Spleen (tissue), 11 donors: ENCODE data around the gene DYNLT1. TPM values are rescaled to one million over a fixed set of nuclear protein-coding genes. Genes with fewer than 3 reads are reported as not detected.
"Not testable (repeated sequence)": the region's sequence is repeated elsewhere in the genome, so short reads cannot be mapped to it uniquely, and the experiment has no call there.

ENCODE experiments used
- DNase-seq: peaks from one replicate; pipeline ENCODE4 v3.0.0-alpha.2; 2020
- H3K27ac ChIP-seq, 8 donors: fragments of 200-600 bp; sonication (generic) in 7 of 8; 1 replicate in 4 of 8; 2 replicates in 4 of 8; pipeline versions ENCODE4 v1.5.0 to v1.8.0; 2016 to 2021; ENCODE audit warnings: inconsistent platforms in 4 of 8, mild to moderate bottlenecking in 4 of 8, moderate library complexity in 1 of 8
- H3K27me3 ChIP-seq, 7 donors: fragments of 200-600 bp; sonication (generic) in 6 of 7; replicated peaks in 1 of 7; 1 replicate in 4 of 7; 2 replicates in 3 of 7; pipeline versions ENCODE4 v1.5.0 to v1.8.0; 2016 to 2021; ENCODE audit warnings: inconsistent platforms in 3 of 7, mild to moderate bottlenecking in 1 of 7
- H3K36me3 ChIP-seq, 6 donors: fragments of 200-600 bp; sonication (generic) in 5 of 6; 1 replicate in 4 of 6; 2 replicates in 2 of 6; pipeline versions ENCODE4 v1.5.0 to v1.8.0; 2016 to 2021; ENCODE audit warnings: inconsistent platforms in 2 of 6
- H3K4me1 ChIP-seq, 6 donors: fragments of 200-600 bp; sonication (generic) in 5 of 6; 1 replicate in 3 of 6; 2 replicates in 3 of 6; pipeline versions ENCODE4 v1.5.0 to v1.8.0; 2016 to 2021; ENCODE audit warnings: inconsistent platforms in 3 of 6
- H3K4me3 ChIP-seq, 8 donors: fragments of 200-600 bp; sonication (generic) in 7 of 8; 1 replicate in 4 of 8; 2 replicates in 4 of 8; pipeline versions ENCODE4 v1.5.0 to v1.8.0; 2016 to 2021; ENCODE audit warnings: inconsistent platforms in 4 of 8, mild to moderate bottlenecking in 4 of 8, moderate library complexity in 2 of 8
- H3K9me3 ChIP-seq, 8 donors: fragments of 200-600 bp; sonication (generic) in 7 of 8; 1 replicate in 4 of 8; 2 replicates in 4 of 8; pipeline versions ENCODE4 v1.5.0 to v1.8.0; 2016 to 2021; ENCODE audit warnings: inconsistent platforms in 4 of 8
- POLR2A ChIP-seq, 3 donors: fragments of 450-650 bp; IDR thresholded peaks; one replicate each; pipeline ENCODE4 v1.5.1; 2017; ENCODE audit warnings: antibody characterized with exemption in 3 of 3, mild to moderate bottlenecking in 1 of 3
- POLR2AphosphoS5 ChIP-seq, 3 donors: sonication (generic); formaldehyde crosslinking; IDR thresholded peaks; one replicate each; pipeline ENCODE4 v1.5.1; 2017; ENCODE audit warnings: antibody characterized with exemption in 3 of 3
- WGBS, 5 donors: extraction: QIAGEN DNeasy Blood & Tissue Kit in 3 of 5; methylation state at CpG; one replicate each; pipeline versions ENCODE4 v1.1.5 to v1.1.7; 2013 to 2018; 5-methylcytosine and 5-hydroxymethylcytosine counted together
- intact Hi-C: fragments of 100-400 bp; cut with DNase I; formaldehyde crosslinking; loops from one replicate; pipeline ENCODE4 v1.15.0; 2023; ENCODE audit warnings: low total_unique reads
- polyA plus RNA-seq, 3 donors: library from polyadenylated mRNA; stranded (reverse); fragments of 200-250 nt; gene quantifications; one replicate each; pipeline ENCODE4 v1.2.1, GENCODE V29; 2013
- total RNA-seq, 7 donors: library from RNA; depleted of rRNA in 3 of 7; stranded (reverse); fragments of >200 nt in 3 of 7; fragmentation: NEBNext Ultra II Directional in 4 of 7; extraction: Animal tissue kit (Norgen Biotek cat#: 25700) in 4 of 7; gene quantifications; one replicate each; pipeline versions ENCODE4 v1.1.0 to v1.2.1, GENCODE V29; 2016 to 2021
- TF ChIP-seq, protein P1 (sequence below), 11 experiments: fragments of 200-600 bp in 7 of 11; fragments of 450-650 bp in 4 of 11; sonication (generic) in 4 of 11; IDR thresholded peaks in 8 of 11; conservative IDR thresholded peaks in 3 of 11; 1 replicate in 7 of 11; 2 replicates in 4 of 11; pipeline versions ENCODE4 v1.4.0 to v1.8.0; 2016 to 2021; ENCODE audit warnings: antibody characterized with exemption in 11 of 11, inconsistent platforms in 4 of 11, mild to moderate bottlenecking in 1 of 11
- donor health status: healthy with polysubstance abuse.
- donor health status: DM: no; HTN: no; CAD: no; lungs with moderate emphysema.
- donor health status: DM: no; HTN: no; CAD: no.
- donor health status: Bipolar disorder and iron deficiency.
- donor health status: healthy.
- donor health status: DM: no; HTN: no; CAD: no.
- donor health status: DM: yes; HTN: yes; CAD: no.

DYNLT1 gene
- total and polyA plus RNA-seq, 10 donors, result 61.3 to 131 (median 75.8) TPM

DNA sequence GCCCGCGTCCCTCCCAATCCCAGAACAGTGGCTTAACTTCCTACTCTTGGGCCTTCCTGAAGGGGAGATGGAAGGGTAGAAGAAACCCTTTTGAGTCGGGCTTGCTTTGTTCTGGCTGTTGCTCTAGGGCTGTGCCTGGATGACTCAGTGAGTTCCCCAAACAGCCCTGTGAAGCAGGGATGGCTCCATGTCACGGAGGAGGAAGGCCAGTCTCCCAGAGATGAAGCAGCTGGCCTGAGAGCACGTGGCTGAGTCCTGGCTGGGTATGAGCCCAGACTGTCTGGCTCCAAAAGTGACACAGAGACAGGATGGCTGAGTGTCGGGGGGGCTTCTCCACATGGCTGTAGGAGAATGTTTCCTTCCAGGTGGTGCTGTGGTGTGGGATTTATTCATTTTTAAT is 10.0 kb upstream of the DYNLT1 start:
- 62 to 75% (median 69%) methylated on average over 6 of the region's 6 CpGs for WGBS, 5 donors
- peak; percentile 84 for DNase-seq
- peak overlapping the region; percentile 76 to 95 (median 89) for H3K27ac ChIP-seq
- TF ChIP-seq POLR2AphosphoS5 (IDR thresholded peaks at IDR 0.05) (peak; percentile 17 to 77 (median 68)), POLR2A (IDR thresholded peaks at IDR 0.05) (no peak)
- H3K4me3 ChIP-seq, result peak overlapping the region in 1 of 8 donors; percentile 55
- intact Hi-C loops, result no loop called here
- no peaks in the 10 kb centered on the region for H3K27me3 ChIP-seq
- H3K9me3 ChIP-seq, result no peaks in the 10 kb centered on the region
- peaks cover 18 to 82% (median 63%) of the 10 kb centered on the region in 6 donors for H3K4me1 ChIP-seq
- H3K36me3 ChIP-seq, result peaks cover 0 to 24% (median 0%) of the 10 kb centered on the region in 6 donors

DNA sequence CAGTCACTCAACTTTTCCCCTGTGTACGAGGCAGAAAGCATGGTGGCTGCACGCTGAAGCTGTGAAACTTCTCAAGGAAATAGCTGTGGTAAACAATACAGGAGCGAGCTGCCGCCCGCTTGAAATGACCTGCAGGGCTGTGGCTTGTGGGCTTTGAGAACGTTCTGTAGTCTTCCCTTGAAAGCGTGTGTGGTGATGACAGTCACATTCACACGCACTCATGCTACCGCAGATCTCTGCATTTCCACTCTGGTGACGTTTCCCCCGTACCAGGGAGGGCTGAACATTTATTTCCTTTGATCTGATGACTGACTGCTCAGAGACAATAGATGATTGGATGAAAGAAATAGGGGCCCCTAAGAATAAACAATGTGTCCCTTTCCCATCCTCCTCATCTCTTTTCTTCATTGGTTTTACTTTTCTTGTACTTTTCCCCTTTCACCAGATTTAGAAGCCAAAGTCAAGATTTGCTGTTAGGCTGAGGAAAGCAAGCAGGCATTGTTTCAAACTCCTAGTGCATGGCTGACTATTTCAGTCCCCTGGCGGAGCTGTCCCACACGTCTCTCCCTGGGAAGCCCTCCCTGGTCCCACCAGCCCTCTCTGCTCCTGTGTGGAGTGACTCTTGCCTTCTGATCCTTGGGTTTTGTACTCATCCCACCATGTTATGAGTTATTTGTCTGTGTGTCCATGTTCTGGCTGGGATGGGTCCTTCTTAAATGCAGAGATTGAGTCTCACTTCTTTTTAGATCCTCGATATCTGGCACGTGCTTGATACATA is 9.2 kb upstream of the DYNLT1 start:
- Histone ChIP-seq H3K36me3 (peaks cover 0 to 21% (median 0%) of the 10 kb centered on the region in 6 donors), H3K4me3 (peak overlapping the region in 2 of 8 donors; percentile 10 to 55), H3K4me1 (peaks cover 25 to 83% (median 70%) of the 10 kb centered on the region in 6 donors), H3K9me3 (no peaks in the 10 kb centered on the region), H3K27me3 (no peaks in the 10 kb centered on the region), H3K27ac (peak overlapping the region; percentile 76 to 95 (median 89))
- DNase-seq, result peak; percentile 91
- intact Hi-C loops, result no loop called here
- WGBS, 5 donors, result 40 to 50% (median 43%) methylated on average over 15 of the region's 15 CpGs
- TF ChIP-seq, protein P1, sequence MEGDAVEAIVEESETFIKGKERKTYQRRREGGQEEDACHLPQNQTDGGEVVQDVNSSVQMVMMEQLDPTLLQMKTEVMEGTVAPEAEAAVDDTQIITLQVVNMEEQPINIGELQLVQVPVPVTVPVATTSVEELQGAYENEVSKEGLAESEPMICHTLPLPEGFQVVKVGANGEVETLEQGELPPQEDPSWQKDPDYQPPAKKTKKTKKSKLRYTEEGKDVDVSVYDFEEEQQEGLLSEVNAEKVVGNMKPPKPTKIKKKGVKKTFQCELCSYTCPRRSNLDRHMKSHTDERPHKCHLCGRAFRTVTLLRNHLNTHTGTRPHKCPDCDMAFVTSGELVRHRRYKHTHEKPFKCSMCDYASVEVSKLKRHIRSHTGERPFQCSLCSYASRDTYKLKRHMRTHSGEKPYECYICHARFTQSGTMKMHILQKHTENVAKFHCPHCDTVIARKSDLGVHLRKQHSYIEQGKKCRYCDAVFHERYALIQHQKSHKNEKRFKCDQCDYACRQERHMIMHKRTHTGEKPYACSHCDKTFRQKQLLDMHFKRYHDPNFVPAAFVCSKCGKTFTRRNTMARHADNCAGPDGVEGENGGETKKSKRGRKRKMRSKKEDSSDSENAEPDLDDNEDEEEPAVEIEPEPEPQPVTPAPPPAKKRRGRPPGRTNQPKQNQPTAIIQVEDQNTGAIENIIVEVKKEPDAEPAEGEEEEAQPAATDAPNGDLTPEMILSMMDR (IDR thresholded peaks at IDR 0.05 in 8 of 11, conservative IDR thresholded peaks at IDR 0.05 in 3 of 11), result peak in 2 of 11 experiments; percentile 10 to 18
- no peak for TF ChIP-seq POLR2A (IDR thresholded peaks at IDR 0.05)
- peak; percentile 49 to 94 (median 67) for TF ChIP-seq POLR2AphosphoS5 (IDR thresholded peaks at IDR 0.05)

DNA sequence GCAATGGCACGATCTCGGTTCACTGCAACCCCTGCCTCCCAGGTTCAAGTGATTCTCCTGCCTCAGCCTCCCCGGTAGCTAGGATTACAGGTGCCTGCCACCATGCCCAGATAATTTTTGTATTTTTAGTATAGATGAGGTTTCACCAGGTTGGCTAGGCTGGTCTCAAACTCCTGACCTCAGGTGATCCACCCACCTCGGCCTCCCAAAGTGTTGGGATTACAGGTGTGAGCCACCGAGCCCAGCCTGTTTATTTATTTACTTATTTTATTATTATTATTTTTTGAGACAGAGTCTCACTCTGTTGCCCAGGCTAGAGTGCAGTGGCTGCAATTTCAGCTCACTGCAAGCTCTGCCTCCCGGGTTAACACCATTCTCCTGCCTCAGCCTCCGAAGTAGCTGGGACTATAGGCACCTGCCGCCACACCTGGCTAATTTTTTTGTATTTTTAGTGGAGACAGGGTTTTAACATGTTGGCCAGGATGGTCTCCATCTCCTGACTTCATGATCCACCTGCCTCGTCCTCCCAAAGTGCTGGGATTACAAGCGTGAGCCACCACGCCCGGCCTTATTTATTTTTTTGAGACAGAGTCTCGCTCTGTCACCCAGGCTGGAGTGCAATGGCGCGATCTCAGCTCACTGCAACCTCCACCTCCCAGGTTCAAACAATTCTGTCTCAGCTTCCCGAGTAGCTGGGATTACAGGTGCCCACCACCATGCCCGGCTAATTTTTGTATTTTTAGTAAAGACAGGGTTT is 7.6 kb upstream of the DYNLT1 start:
- H3K27ac ChIP-seq, result peak overlapping the region; percentile 63 to 95 (median 89)
- DNase-seq, intact Hi-C loops, H3K27me3 ChIP-seq, H3K9me3 ChIP-seq: not testable (repeated sequence)
- WGBS, 5 donors, result 85 to 96% (median 91%) methylated on average over 17 of the region's 17 CpGs
- H3K36me3 ChIP-seq, result peaks cover 0 to 12% (median 0%) of the 10 kb centered on the region in 6 donors
- H3K4me3 ChIP-seq, result peak overlapping the region in 1 of 8 donors; percentile 55
- peaks cover 26 to 87% (median 73%) of the 10 kb centered on the region in 6 donors for H3K4me1 ChIP-seq

DNA sequence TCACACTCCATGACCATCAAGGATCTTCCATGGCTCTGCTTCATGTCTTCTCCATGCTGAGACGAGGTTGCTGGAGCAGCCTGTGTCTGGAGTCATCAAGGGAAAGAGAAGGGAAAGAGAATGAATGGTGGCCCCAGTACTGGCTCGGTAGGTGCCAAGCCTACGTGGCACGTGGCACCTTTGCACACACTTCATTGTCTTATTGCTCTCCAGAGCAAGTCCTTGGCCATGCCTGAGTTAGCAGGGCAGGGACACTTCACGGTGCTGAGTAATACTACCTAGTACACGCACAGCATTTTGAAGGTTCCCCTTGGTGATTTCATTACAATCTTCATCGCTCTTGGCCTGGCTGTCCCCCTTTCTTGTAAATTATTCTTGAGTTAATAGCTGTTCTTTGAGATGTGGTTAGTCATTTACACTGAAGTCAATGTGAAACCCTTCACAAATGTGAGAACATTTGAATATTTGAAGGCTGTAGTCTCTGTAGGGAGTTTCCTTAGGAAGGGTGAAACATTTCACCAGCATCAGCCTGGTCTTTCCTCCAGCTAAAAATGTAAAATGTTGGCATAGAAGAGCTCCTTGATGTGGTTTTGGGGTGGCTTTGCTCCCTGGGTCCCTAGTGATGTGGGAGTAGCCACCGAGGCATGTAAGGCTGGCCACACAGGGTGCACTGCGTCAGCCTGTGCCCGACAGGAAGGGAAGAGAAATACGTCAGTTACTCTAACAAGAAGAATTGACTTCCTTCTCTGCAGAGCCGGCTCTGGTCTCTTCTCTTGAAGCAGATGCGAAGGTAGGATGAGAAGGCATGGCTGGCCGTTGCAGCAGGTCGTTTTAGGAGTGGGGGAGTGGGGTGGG is 5.0 kb upstream of the DYNLT1 start, which contains the start of gene SYTL3:
TSS of gene SYTL3 (plus strand) at position 766 of the 855 bp plus-strand sequence. CDS start 13,215 bp downstream, outside the sequence.
- Histone ChIP-seq H3K9me3 (no peaks in the 10 kb centered on the region), H3K27me3 (no peaks in the 10 kb centered on the region), H3K4me3 (peak within 1 kb of the TSS in 6 of 8 donors; percentile 1 to 55 (median 6)), H3K36me3 (peaks cover 0 to 5% (median 0%) of the 10 kb centered on the region in 6 donors), H3K4me1 (peaks cover 17 to 74% (median 59%) of the 10 kb centered on the region in 6 donors), H3K27ac (peak within 1 kb of the TSS; percentile 75 to 95 (median 88))
- WGBS, 5 donors, result 27 to 34% (median 33%) methylated on average over 15 of the region's 15 CpGs
- intact Hi-C loops, result no loop called here
- DNase-seq, result peak; percentile 92
- TF ChIP-seq POLR2A (IDR thresholded peaks at IDR 0.05), result peak in 2 of 3 donors; percentile 37 to 59
- TF ChIP-seq POLR2AphosphoS5 (IDR thresholded peaks at IDR 0.05), result peak; percentile 53 to 99 (median 84)
- TF ChIP-seq, protein P1 (IDR thresholded peaks at IDR 0.05 in 8 of 11, conservative IDR thresholded peaks at IDR 0.05 in 3 of 11), result no peak
